Pancreas (tissue), 10 donors: ENCODE data around the gene ITSN2. TPM values are rescaled to one million over a fixed set of nuclear protein-coding genes. Genes with fewer than 3 reads are reported as not detected.

Source experiments
- ATAC-seq, 4 donors: fragments of 200-7000 bp; cut with Tn5 transposase; one replicate each; pipeline versions ENCODE4 v1.8.0 to v1.9.1; 2020; ENCODE audit warnings: mild to moderate bottlenecking in 4 of 4, moderate library complexity in 4 of 4
- DNase-seq, 6 donors: peaks; one replicate each; pipeline ENCODE4 v3.0.0-alpha.2; 2020
- FAIRE-seq: peaks from 2 replicates; lab custom pipeline; 2012; peaks lifted over from hg19 to GRCh38; lab: Jason Lieb, UNC
- H3K27ac ChIP-seq, 4 donors: fragments of 200-600 bp; sonication (generic); 1 replicate in 3 of 4; 2 replicates in 1 of 4; pipeline versions ENCODE4 v1.5.0 to v1.8.0; 2020
- H3K27me3 ChIP-seq, 4 donors: fragments of 200-600 bp; one replicate each; pipeline ENCODE4 v1.8.0; 2021
- H3K36me3 ChIP-seq, 3 donors: fragments of 200-600 bp; sonication (generic) in 1 of 3; one replicate each; pipeline versions ENCODE4 v1.5.0 to v1.8.0; 2020 to 2021
- H3K4me1 ChIP-seq, 3 donors: fragments of 200-600 bp; one replicate each; pipeline ENCODE4 v1.8.0; 2021
- H3K4me3 ChIP-seq, 4 donors: fragments of 200-600 bp; sonication (generic) in 2 of 4; one replicate each; pipeline versions ENCODE4 v1.5.0 to v1.8.0; 2020 to 2021
- H3K9me3 ChIP-seq, 4 donors: fragments of 200-600 bp; one replicate each; pipeline ENCODE4 v1.8.0; 2021
- WGBS, 2 donors: extraction: QIAGEN DNeasy Blood & Tissue Kit; methylation state at CpG; one replicate each; pipeline ENCODE4 v1.1.7; 2013; 5-methylcytosine and 5-hydroxymethylcytosine counted together
- intact Hi-C, 3 donors: fragments of 100-400 bp; cut with DNase I; formaldehyde crosslinking; loops; one replicate each; pipeline versions ENCODE4 v1.11.1 to v1.14.2; 2022
- polyA plus RNA-seq, 2 donors: library from polyadenylated mRNA; stranded (reverse); fragments of 200-250 nt; gene quantifications; one replicate each; pipeline ENCODE4 v1.2.3, GENCODE V29; 2013
- total RNA-seq, 6 donors: library from RNA; stranded (reverse); fragmentation: NEBNext Ultra II Directional in 4 of 6; extraction: Animal tissue kit (Norgen Biotek cat#: 25700) in 4 of 6; gene quantifications; one replicate each; pipeline versions ENCODE4 v1.2.1 to v1.2.4, GENCODE V29; 2021 to 2023
- TF ChIP-seq, protein P1 (sequence below), 4 donors: fragments of 200-600 bp; sonication (generic) in 3 of 4; IDR thresholded peaks; one replicate each; pipeline versions ENCODE4 v1.5.0 to v1.8.0; 2021; ENCODE audit warnings: antibody characterized with exemption in 4 of 4
- donor health status: healthy with polysubstance abuse.
- donor health status: DM: no; HTN: no; CAD: no; lungs with moderate emphysema.
- donor health status: DM: no; HTN: no; CAD: no.
- donor health status: control.
- donor health status: control.
- donor health status: Bipolar disorder and iron deficiency.
- donor health status: DM: yes; HTN: yes; CAD: no.
- donor health status: DM: no; HTN: no; CAD: no.
- donor health status: DM: no; HTN: no; CAD: no.
- donor health status: DM: yes; HTN: yes; CAD: no.

ITSN2 gene
- total and polyA plus RNA-seq, 8 donors, result 23.8 to 42.0 (median 31.4) TPM

- Histone ChIP-seq H3K9me3 (no peaks in the 10 kb centered on the region), H3K4me3 (no peak overlapping the region), H3K27me3 (no peaks in the 10 kb centered on the region), H3K4me1 (peaks cover 0 to 6% (median 5%) of the 10 kb centered on the region in 3 donors), H3K36me3 (peaks cover 0 to 54% (median 13%) of the 10 kb centered on the region in 3 donors), H3K27ac (no peak overlapping the region)
- no peak for ATAC-seq
- no peak for FAIRE-seq
- TF ChIP-seq, protein P1, sequence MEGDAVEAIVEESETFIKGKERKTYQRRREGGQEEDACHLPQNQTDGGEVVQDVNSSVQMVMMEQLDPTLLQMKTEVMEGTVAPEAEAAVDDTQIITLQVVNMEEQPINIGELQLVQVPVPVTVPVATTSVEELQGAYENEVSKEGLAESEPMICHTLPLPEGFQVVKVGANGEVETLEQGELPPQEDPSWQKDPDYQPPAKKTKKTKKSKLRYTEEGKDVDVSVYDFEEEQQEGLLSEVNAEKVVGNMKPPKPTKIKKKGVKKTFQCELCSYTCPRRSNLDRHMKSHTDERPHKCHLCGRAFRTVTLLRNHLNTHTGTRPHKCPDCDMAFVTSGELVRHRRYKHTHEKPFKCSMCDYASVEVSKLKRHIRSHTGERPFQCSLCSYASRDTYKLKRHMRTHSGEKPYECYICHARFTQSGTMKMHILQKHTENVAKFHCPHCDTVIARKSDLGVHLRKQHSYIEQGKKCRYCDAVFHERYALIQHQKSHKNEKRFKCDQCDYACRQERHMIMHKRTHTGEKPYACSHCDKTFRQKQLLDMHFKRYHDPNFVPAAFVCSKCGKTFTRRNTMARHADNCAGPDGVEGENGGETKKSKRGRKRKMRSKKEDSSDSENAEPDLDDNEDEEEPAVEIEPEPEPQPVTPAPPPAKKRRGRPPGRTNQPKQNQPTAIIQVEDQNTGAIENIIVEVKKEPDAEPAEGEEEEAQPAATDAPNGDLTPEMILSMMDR (IDR thresholded peaks at IDR 0.05), result no peak
- intact Hi-C loops, result no loop called here
- 50 to 51% methylated on average over 3 of the region's 3 CpGs for WGBS, 2 donors
- DNase-seq, result no peak
These were observed 112.7 kb downstream of the ITSN2 start for GRCh38 chr2:24247592-24247991.

GRCh38 chr2:24247164-24247563 is 113.2 kb downstream of the ITSN2 start:
- peaks cover 0 to 6% (median 5%) of the 10 kb centered on the region in 3 donors for H3K4me1 ChIP-seq
- H3K27me3 ChIP-seq, result no peaks in the 10 kb centered on the region
- ATAC-seq (no peak), DNase-seq (no peak), FAIRE-seq (no peak)
- intact Hi-C loops, result no loop called here
- TF ChIP-seq, protein P1 (IDR thresholded peaks at IDR 0.05), result no peak
- peaks cover 0 to 51% (median 13%) of the 10 kb centered on the region in 3 donors for H3K36me3 ChIP-seq
- H3K27ac ChIP-seq, result no peak overlapping the region
- no peak overlapping the region for H3K4me3 ChIP-seq
- no peaks in the 10 kb centered on the region for H3K9me3 ChIP-seq
- 94 to 97% methylated on average over 1 of the region's 1 CpG for WGBS, 2 donors

DNA sequence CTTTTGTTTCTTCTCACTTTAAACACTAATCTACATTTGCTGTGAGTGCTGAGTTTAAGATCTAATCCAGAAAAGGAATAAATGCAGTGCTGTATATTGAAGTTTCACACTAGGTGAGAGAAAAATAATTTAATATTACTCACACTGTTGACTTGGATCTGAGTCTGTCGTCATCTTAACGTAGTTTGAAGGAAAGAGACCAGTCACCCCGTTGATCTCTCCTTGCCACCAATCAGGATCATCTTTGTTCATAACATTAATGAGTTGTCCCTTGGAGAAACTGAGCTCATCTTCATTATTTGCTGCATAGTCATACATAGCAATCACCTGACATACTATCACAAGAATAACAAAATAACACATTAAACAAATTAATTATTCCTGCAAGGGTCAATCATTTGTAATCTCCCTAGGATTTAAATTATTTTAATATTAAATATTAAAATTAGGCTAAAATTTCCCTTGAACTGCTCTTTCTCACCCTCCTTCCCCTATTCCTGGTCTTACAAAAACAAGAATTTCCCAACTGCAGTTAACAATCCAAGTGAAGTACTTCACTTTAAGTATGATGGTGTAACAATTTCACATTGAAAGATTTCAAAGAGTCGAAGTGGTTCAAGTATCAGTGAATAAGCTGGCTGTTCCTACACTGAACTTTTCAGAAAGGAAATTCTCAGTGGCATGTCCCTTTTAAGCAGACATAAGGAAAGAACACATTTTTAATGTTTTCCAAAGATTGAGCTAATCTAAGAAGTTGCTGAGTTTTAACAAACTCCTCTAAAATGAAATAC is 114.2 kb downstream of the ITSN2 start:
- Histone ChIP-seq H3K27ac (no peak overlapping the region), H3K36me3 (peaks cover 0 to 45% (median 13%) of the 10 kb centered on the region in 3 donors)
- 90 to 94% methylated on average over 4 of the region's 4 CpGs for WGBS, 2 donors

DNA sequence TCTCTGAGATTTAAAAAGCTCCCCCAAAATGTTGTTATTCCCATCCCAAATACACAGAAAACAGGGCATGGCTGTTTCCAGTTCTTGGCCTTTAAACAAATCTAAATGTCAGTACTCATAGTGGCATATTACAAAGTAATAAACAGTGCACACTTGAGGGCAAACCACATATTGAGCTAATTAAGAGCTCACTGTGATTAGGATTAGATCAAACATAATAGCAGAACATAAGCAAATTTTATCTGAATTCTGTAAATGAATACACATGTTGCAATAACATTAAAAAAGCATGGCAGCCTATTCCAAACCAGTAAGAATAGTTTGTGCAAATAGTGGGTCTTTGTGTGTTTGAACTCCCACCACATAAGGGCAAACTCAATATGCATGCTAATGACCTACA is 118.8 kb downstream of the ITSN2 start:
- intact Hi-C loops, result no loop called here
- H3K36me3 ChIP-seq, result peaks cover 0 to 25% (median 8%) of the 10 kb centered on the region in 3 donors
- ATAC-seq (no peak), DNase-seq (no peak), FAIRE-seq (no peak)
- no peak overlapping the region for H3K27ac ChIP-seq
- TF ChIP-seq, protein P1 (IDR thresholded peaks at IDR 0.05), result no peak
- H3K9me3 ChIP-seq, result no peaks in the 10 kb centered on the region
- H3K4me1 ChIP-seq, result no peaks in the 10 kb centered on the region
- no peak overlapping the region for H3K4me3 ChIP-seq
- no peaks in the 10 kb centered on the region for H3K27me3 ChIP-seq

More for the DNA sequence above, 114.2 kb downstream of the ITSN2 start:
- H3K9me3 ChIP-seq, result no peaks in the 10 kb centered on the region
- peaks cover 0 to 6% (median 5%) of the 10 kb centered on the region in 3 donors for H3K4me1 ChIP-seq
- no peaks in the 10 kb centered on the region for H3K27me3 ChIP-seq
- intact Hi-C loops, result no loop called here
- ATAC-seq (no peak), DNase-seq (no peak), FAIRE-seq (no peak)
- H3K4me3 ChIP-seq, result no peak overlapping the region
- TF ChIP-seq, protein P1 (IDR thresholded peaks at IDR 0.05), result no peak

DNA sequence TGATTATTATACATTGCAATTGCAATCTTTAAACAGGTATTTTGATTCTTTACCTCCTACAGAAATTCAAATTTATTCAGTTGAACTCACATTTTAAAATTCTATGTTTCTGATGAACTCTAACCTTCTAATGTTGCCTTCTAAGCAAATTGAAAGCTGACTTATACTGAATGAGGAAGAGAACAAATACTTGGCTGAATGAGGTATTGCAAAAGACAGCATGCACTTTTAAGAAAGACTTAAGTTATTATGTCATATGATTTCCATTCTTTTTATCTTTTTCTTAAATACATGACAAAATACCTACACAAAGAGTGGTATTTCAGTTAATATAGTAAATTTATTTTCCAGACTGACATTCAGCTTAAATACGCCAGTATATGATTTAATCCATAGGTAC is 120.8 kb downstream of the ITSN2 start:
- DNase-seq (no peak), ATAC-seq (no peak), FAIRE-seq (no peak)
- intact Hi-C loops, result no loop called here
- no peaks in the 10 kb centered on the region for H3K9me3 ChIP-seq
- no peaks in the 10 kb centered on the region for H3K4me1 ChIP-seq
- no peak overlapping the region for H3K4me3 ChIP-seq
- H3K27ac ChIP-seq, result no peak overlapping the region
- H3K27me3 ChIP-seq, result no peaks in the 10 kb centered on the region
- TF ChIP-seq, protein P1 (IDR thresholded peaks at IDR 0.05), result no peak
- WGBS, 2 donors, result 93 to 96% methylated on average over 1 of the region's 1 CpG
- H3K36me3 ChIP-seq, result peaks cover 0 to 9% (median 0%) of the 10 kb centered on the region in 3 donors
